Gastroesophageal sphincter (tissue), 3 donors: ENCODE data around the gene CLASP1.

Source experiments
- CTCF ChIP-seq, 4 experiments: fragments of 200-600 bp in 2 of 4; fragments of 450-650 bp in 2 of 4; sonication (generic) in 1 of 4; IDR thresholded peaks; one replicate each; pipeline ENCODE4 v1.5.1; 2017 to 2019; ENCODE audit warnings: antibody characterized with exemption in 4 of 4, mild to moderate bottlenecking in 2 of 4, moderate library complexity in 2 of 4
- POLR2A ChIP-seq, 2 donors: fragments of 450-650 bp; IDR thresholded peaks; one replicate each; pipeline ENCODE4 v1.6.1; 2017; ENCODE audit warnings: antibody characterized with exemption in 2 of 2, mild to moderate bottlenecking in 2 of 2, moderate library complexity in 1 of 2

- TF ChIP-seq POLR2A (IDR thresholded peaks at IDR 0.05) (no peak), CTCF (IDR thresholded peaks at IDR 0.05) (no peak)
Observed at GRCh38 chr2:121649149-121649595, at the start of gene CLASP1.
